Measurements from ENCODE around the gene GNL1.

DNA sequence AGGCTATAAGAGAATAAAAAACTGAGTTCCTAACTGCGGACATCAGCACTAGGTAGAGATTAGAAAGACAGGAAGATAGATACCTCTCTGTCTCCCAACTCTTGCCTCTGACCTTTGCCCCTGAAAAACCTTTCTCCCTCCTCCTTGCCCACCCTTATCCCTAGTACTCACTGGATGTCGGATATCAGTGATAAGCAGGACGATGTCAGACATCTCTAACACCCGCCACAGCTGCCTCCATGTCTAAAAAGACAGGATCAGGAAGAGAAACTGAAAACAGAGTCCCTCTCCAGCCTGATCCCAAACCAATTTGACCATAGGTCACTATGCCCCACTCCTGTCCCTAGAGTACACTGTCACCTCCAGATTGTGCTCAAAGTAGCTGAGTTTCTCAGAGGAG lies 1.9 kb downstream of the GNL1 start:
- TF ChIP-seq, protein P1, sequence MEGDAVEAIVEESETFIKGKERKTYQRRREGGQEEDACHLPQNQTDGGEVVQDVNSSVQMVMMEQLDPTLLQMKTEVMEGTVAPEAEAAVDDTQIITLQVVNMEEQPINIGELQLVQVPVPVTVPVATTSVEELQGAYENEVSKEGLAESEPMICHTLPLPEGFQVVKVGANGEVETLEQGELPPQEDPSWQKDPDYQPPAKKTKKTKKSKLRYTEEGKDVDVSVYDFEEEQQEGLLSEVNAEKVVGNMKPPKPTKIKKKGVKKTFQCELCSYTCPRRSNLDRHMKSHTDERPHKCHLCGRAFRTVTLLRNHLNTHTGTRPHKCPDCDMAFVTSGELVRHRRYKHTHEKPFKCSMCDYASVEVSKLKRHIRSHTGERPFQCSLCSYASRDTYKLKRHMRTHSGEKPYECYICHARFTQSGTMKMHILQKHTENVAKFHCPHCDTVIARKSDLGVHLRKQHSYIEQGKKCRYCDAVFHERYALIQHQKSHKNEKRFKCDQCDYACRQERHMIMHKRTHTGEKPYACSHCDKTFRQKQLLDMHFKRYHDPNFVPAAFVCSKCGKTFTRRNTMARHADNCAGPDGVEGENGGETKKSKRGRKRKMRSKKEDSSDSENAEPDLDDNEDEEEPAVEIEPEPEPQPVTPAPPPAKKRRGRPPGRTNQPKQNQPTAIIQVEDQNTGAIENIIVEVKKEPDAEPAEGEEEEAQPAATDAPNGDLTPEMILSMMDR (conservative IDR thresholded peaks at IDR 0.05 in 1 of 2, IDR thresholded peaks at IDR 0.05 in 1 of 2; ENCODE audit: extremely low read depth in 1 of 2, insufficient read depth in 1 of 2, low read depth in 1 of 2, low read length in 2 of 2), result no peak
- no peak for TF ChIP-seq EZH2 (IDR thresholded peaks at IDR 0.05; ENCODE audit: borderline replicate concordance, low read length)

Data from mammary epithelial cell (primary cell).